Skeletal muscle tissue (tissue), 4 donors: Measurements from ENCODE around the gene GAGE12J. TPM values are rescaled to one million over a fixed set of nuclear protein-coding genes. Genes with fewer than 3 reads are reported as not detected.
"Not testable (repeated sequence)": the region's sequence is repeated elsewhere in the genome, so short reads cannot be mapped to it uniquely, and the experiment has no call there.

Source experiments
- H3K27ac ChIP-seq: one replicate; pipeline ENCODE4 v1.7.0; 2013; ENCODE audit warnings: mild to moderate bottlenecking, low read depth, low read length, inconsistent platforms
- H3K27me3 ChIP-seq, 3 donors: one replicate each; pipeline ENCODE4 v1.7.0; 2013; ENCODE audit warnings: low read length in 3 of 3; ENCODE audit not compliant: control insufficient read depth in 3 of 3, insufficient read depth in 3 of 3
- H3K36me3 ChIP-seq, 3 donors: one replicate each; pipeline ENCODE4 v1.7.0; 2013; ENCODE audit warnings: low read length in 3 of 3; ENCODE audit not compliant: control insufficient read depth in 3 of 3, insufficient read depth in 3 of 3
- H3K4me1 ChIP-seq, 3 donors: one replicate each; pipeline ENCODE4 v1.7.0; 2013; ENCODE audit warnings: low read length in 3 of 3, mild to moderate bottlenecking in 3 of 3; ENCODE audit not compliant: control insufficient read depth in 3 of 3, insufficient read depth in 3 of 3
- H3K4me3 ChIP-seq, 3 donors: one replicate each; pipeline ENCODE4 v1.7.0; 2013; ENCODE audit warnings: low read length in 3 of 3
- H3K9ac ChIP-seq, 3 donors: one replicate each; pipeline ENCODE4 v1.7.0; 2013; ENCODE audit warnings: low read length in 3 of 3, mild to moderate bottlenecking in 3 of 3, moderate library complexity in 2 of 3, low read depth in 1 of 3
- H3K9me3 ChIP-seq, 3 donors: one replicate each; pipeline ENCODE4 v1.7.0; 2013; ENCODE audit warnings: low read length in 3 of 3; ENCODE audit not compliant: control insufficient read depth in 3 of 3
- total RNA-seq: library from RNA; depleted of rRNA; stranded (reverse); fragments of >200 nt; gene quantifications from one replicate; pipeline ENCODE4 v1.2.3, GENCODE V29; 2014
- donor health status: Osteomylitis.

The GAGE12J gene
- total RNA-seq, 1 donor from 2014 or later: not detected

- not testable (repeated sequence) for H3K9me3 ChIP-seq, H3K27me3 ChIP-seq, H3K27ac ChIP-seq
Measured at GRCh38 chrX:49341449-49341848, 19.6 kb downstream of the GAGE12J start.

DNA sequence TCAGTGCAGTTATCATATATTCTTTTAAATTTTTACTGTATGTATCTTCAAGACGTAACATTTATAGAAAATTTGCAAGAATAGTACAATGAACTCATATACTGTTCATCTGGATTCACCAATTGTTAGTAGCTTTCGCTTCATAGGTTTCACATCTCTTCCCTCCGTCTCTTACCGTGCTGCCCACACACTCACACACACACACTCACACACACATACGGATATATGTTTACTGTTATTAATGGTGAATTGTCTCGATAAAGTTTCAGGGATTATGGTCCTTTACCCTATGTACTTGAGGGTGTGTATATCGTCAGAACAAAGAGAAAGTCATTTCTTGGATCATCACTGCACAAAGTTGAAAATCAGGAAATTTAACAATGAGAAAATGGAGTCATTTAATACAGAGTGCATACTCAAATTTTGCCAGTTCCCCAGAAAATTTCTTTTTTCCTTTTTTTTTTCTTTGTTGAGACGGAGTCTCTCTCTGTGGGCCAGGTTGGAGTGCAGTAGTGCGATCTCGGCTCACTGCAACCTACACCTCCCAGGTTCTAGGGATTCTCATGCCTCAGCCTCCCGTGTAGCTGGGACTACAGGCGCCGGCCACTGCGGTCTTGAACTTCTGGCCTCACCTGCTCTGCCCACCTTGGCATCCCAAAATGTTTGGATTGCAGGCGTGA lies 22.8 kb downstream of the GAGE12J start:
- not testable (repeated sequence) for H3K27ac ChIP-seq, H3K27me3 ChIP-seq, H3K36me3 ChIP-seq, H3K9me3 ChIP-seq, H3K4me1 ChIP-seq, H3K4me3 ChIP-seq, H3K9ac ChIP-seq

More at GRCh38 chrX:49341449-49341848, 19.6 kb downstream of the GAGE12J start:
- not testable (repeated sequence) for H3K36me3 ChIP-seq, H3K9ac ChIP-seq, H3K4me3 ChIP-seq, H3K4me1 ChIP-seq

DNA sequence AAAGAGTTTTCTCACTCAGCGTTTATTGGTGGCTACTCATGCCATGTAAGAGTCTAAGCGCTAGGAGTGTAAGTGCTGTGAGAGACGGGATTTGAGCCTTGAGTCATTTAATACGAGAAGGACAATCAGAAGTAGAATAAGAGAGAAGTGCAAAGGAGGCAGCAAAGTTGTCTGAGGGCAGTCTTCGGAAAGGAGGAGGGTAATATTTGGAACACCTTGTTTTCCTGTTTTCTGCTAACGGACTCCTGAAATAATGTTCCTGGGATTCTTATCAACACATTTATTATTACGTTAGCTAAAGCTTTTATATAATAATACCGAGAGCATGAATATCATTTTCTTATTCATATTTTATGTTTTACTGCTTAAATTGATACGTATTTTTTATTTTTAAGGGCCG lies 23.6 kb downstream of the GAGE12J start:
- not testable (repeated sequence) for H3K9me3 ChIP-seq, H3K9ac ChIP-seq, H3K4me1 ChIP-seq, H3K27me3 ChIP-seq, H3K36me3 ChIP-seq, H3K4me3 ChIP-seq, H3K27ac ChIP-seq

DNA sequence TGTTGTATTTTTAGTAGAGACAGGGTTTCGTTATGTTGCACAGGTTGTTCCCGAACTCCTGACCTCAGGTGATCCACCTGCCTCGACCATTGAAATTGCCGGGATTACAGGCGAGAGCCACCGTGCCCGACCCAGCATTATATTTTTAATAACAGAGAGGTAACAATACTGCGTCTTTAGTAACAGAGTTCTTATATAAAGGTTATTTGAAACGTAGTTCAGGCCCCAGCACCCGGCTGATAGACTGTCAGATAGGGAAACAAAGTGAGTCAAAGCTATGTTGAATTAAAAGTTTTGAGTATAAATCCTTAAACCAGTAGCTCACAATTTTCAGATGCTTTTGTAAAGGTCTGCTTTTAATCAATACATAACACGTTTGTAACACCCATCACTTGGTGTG lies 24.3 kb downstream of the GAGE12J start:
- H3K27ac ChIP-seq, H3K9me3 ChIP-seq, H3K4me3 ChIP-seq, H3K27me3 ChIP-seq, H3K4me1 ChIP-seq, H3K36me3 ChIP-seq, H3K9ac ChIP-seq: not testable (repeated sequence)

Other genes with a start within 250 kb of the GAGE12J start
- 4.7 TPM for gene PRAF2, start 248.0 kb upstream of the GAGE12J start, total RNA-seq
- gene WDR45, start 242.2 kb upstream of the GAGE12J start, total RNA-seq: 26.6 TPM
- 20.4 TPM for gene GPKOW, start 198.3 kb upstream of the GAGE12J start, total RNA-seq
- gene MAGIX, start 159.3 kb upstream of the GAGE12J start, total RNA-seq: 2.1 TPM
- 19.3 TPM for gene PLP2, start 150.1 kb upstream of the GAGE12J start, total RNA-seq
- 2.6 TPM for gene PRICKLE3, start 135.7 kb upstream of the GAGE12J start, total RNA-seq
- gene SYP, start 121.8 kb upstream of the GAGE12J start, total RNA-seq: 1.0 TPM
- gene CACNA1F, start 88.7 kb upstream of the GAGE12J start, total RNA-seq: not detected
- gene CCDC22, start 86.6 kb upstream of the GAGE12J start, total RNA-seq: 5.7 TPM
- gene FOXP3, start 57.3 kb upstream of the GAGE12J start, total RNA-seq: not detected
- gene PPP1R3F, start 52.2 kb upstream of the GAGE12J start, total RNA-seq: 6.8 TPM
- gene GAGE10, start 18.4 kb upstream of the GAGE12J start, total RNA-seq: not detected
- gene GAGE13, start 9.5 kb downstream of the GAGE12J start, total RNA-seq: not detected
- not detected for gene GAGE12C, start 210.1 kb downstream of the GAGE12J start, total RNA-seq
- not detected for gene GAGE12D, start 219.7 kb downstream of the GAGE12J start, total RNA-seq
- gene GAGE12E, start 229.3 kb downstream of the GAGE12J start, total RNA-seq: not detected
- not detected for gene GAGE12F, start 238.8 kb downstream of the GAGE12J start, total RNA-seq
- gene GAGE12G, start 248.4 kb downstream of the GAGE12J start, total RNA-seq: not detected